Ishikawa (cell line): ENCODE results near the gene DLX4.

Experiments used
- REST ChIP-seq: IDR thresholded peaks from 2 replicates; pipeline ENCODE4 v1.6.1; 2012; ENCODE audit warnings: low read depth, mild to moderate bottlenecking
- TAF1 ChIP-seq: IDR thresholded peaks from 2 replicates; pipeline ENCODE4 v1.6.1; 2012; ENCODE audit warnings: low read depth, mild to moderate bottlenecking

- TF ChIP-seq TAF1 (no peak), REST (no peak)
Measured at GRCh38 chr17:50023520-50023919, 54.5 kb downstream of the DLX4 start.
